ENCODE measurements around the gene CYP1A1. TPM values are rescaled to one million over a fixed set of nuclear protein-coding genes. Genes with fewer than 3 reads are reported as not detected.

Gene CYP1A1
- total RNA-seq: 0.72 and 1.5 TPM in 2 replicates

GRCh38 chr15:74725225-74725774 lies at the start of gene CYP1A1:
TSS of gene CYP1A1 (minus strand) at chr15:74725528. CDS start at chr15:74723097, 2,431 bp downstream.

DNA sequence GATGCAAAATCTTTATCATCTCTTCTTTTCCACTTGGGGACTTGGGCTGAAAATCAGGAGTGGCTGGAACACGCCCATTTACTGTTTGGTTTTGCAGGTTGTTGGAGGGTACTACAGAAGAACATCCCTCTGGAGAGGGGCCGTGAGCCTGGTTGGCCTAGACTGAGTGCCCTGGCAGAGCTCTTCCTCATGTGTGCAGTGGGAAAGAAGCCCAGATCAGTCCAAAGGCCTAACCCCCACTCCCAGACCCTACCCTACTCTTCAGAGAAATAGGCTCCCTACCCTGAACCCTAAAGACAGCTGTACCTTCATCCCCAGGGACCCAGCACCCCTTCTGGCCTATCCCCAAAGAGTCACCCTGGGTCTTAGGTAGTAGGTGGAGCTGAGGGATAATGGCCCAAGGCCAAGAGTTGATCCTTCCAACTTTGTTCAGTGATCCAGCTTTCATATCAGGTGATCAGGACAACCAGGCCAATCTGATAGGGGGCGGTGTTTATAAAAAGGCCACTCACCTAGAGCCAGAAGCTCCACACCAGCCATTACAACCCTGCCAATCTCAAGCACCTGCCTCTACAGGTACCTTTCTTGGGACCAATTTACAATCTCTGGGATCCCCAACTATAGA lies 23.1 kb upstream of the CYP1A1 start, which contains the start of gene CYP1A2:
Gene CYP1A2 (plus strand): TSS at position 524 of the 625 bp plus-strand sequence. CDS start 894 bp downstream, outside the sequence.

GRCh38 chr15:74695597-74696397 lies 29.5 kb downstream of the CYP1A1 start, which contains the start of gene EDC3:
TSS of gene EDC3 (minus strand) at chr15:74696024. CDS start at chr15:74675124, 20,900 bp downstream.

Other genes starting within 250 kb of the CYP1A1 start
- gene ARID3B, start 184.3 kb downstream of the CYP1A1 start, total RNA-seq: 4.4 and 6.2 TPM in 2 replicates
- 102 and 133 TPM in 2 replicates for gene CLK3, start 109.7 kb downstream of the CYP1A1 start, total RNA-seq
- 11.2 and 13.6 TPM in 2 replicates for gene EDC3, start 29.5 kb downstream of the CYP1A1 start, total RNA-seq
- gene CYP1A2, start 23.3 kb upstream of the CYP1A1 start, total RNA-seq: not detected in 2 replicates
- 30.4 and 32.6 TPM in 2 replicates for gene CSK, start 56.6 kb upstream of the CYP1A1 start, total RNA-seq
- under 0.01 TPM in 1 of 2 replicates, not detected in the other for gene LMAN1L, start 87.3 kb upstream of the CYP1A1 start, total RNA-seq
- gene CPLX3, start 101.1 kb upstream of the CYP1A1 start, total RNA-seq: not detected in 2 replicates
- 17.7 and 23.3 TPM in 2 replicates for gene ULK3, start 117.6 kb upstream of the CYP1A1 start, total RNA-seq
- 28.1 and 37.9 TPM in 2 replicates for gene SCAMP2, start 147.8 kb upstream of the CYP1A1 start, total RNA-seq
- 49.5 and 88.6 TPM in 2 replicates for gene MPI, start 164.5 kb upstream of the CYP1A1 start, total RNA-seq
- gene FAM219B, start 181.3 kb upstream of the CYP1A1 start, total RNA-seq: 28.2 and 40.7 TPM in 2 replicates
- 33.4 and 45.7 TPM in 2 replicates for gene COX5A, start 212.5 kb upstream of the CYP1A1 start, total RNA-seq
- gene RPP25, start 231.2 kb upstream of the CYP1A1 start, total RNA-seq: 15.0 and 23.9 TPM in 2 replicates

Data from placental pericyte (primary cell).